GM19324 (cell line): ENCODE data around the gene ALCAM.

Experiments
- ATAC-seq: cut with Tn5 transposase; IDR thresholded peaks from one replicate; pipeline ENCODE4 v1.9.1; 2021; ENCODE audit warnings: mild to moderate bottlenecking, moderate library complexity; ENCODE audit not compliant: unreplicated experiment, low FRiP score

The ALCAM gene

GRCh38 chr3:105423397-105423796, 56.7 kb downstream of the ALCAM start:
- ATAC-seq: no peak

- no peak for ATAC-seq
Observed at GRCh38 chr3:105424412-105425152, 57.9 kb downstream of the ALCAM start.

GRCh38 chr3:105425153-105425502, 58.4 kb downstream of the ALCAM start:
- ATAC-seq: no peak

GRCh38 chr3:105427332-105427731, 60.6 kb downstream of the ALCAM start:
- ATAC-seq: no peak

- ATAC-seq: no peak
Observed at GRCh38 chr3:105429034-105429762, 62.5 kb downstream of the ALCAM start.

- no peak for ATAC-seq
Observed at GRCh38 chr3:105430455-105430854, 63.7 kb downstream of the ALCAM start.

GRCh38 chr3:105431200-105431599, 64.5 kb downstream of the ALCAM start:
- ATAC-seq: no peak

- no peak for ATAC-seq
Observed at GRCh38 chr3:105435277-105435676, 68.6 kb downstream of the ALCAM start.

GRCh38 chr3:105436687-105437086, 70.0 kb downstream of the ALCAM start:
- ATAC-seq: no peak

- ATAC-seq: no peak
Observed at GRCh38 chr3:105440113-105440512, 73.4 kb downstream of the ALCAM start.

GRCh38 chr3:105444725-105445124, 78.0 kb downstream of the ALCAM start:
- ATAC-seq: no peak

- no peak for ATAC-seq
Observed at GRCh38 chr3:105448338-105448982, 81.8 kb downstream of the ALCAM start.

GRCh38 chr3:105449414-105449813, 82.7 kb downstream of the ALCAM start:
- no peak for ATAC-seq

GRCh38 chr3:105456017-105456416, 89.3 kb downstream of the ALCAM start:
- no peak for ATAC-seq

- ATAC-seq: no peak
Observed at GRCh38 chr3:105458518-105459215, 92.0 kb downstream of the ALCAM start.

- ATAC-seq: no peak
Observed at GRCh38 chr3:105459566-105460290, 93.0 kb downstream of the ALCAM start.

GRCh38 chr3:105463620-105464019, 96.9 kb downstream of the ALCAM start:
- no peak for ATAC-seq

GRCh38 chr3:105465251-105465853, 98.6 kb downstream of the ALCAM start:
- no peak for ATAC-seq

- no peak for ATAC-seq
Observed at GRCh38 chr3:105466072-105466471, 99.4 kb downstream of the ALCAM start.
